Keratinocyte (primary cell): ENCODE results near the gene SCAMP4. TPM values are rescaled to one million over a fixed set of nuclear protein-coding genes. Genes with fewer than 3 reads are reported as not detected.

Experiments
- DNase-seq: peaks from one replicate; pipeline ENCODE4 v3.0.0-alpha.2; 2011; ENCODE audit warnings: low read depth, missing footprints, low spot score
- FAIRE-seq: peaks from 2 replicates; lab custom pipeline; 2011; peaks lifted over from hg19 to GRCh38; lab: Jason Lieb, UNC
- H2AFZ ChIP-seq: 2 replicates; pipeline ENCODE4 v1.6.0; 2012; ENCODE audit warnings: low read length, control low read depth, inconsistent platforms; ENCODE audit not compliant: control insufficient read depth
- H3K27ac ChIP-seq: 2 replicates; pipeline ENCODE4 v1.5.1; 2011; ENCODE audit warnings: low read length; ENCODE audit not compliant: control insufficient read depth, insufficient read depth
- H3K27me3 ChIP-seq: 3 replicates; pipeline ENCODE4 v1.6.0; 2011; ENCODE audit warnings: low read length; ENCODE audit not compliant: control insufficient read depth, insufficient read depth; ENCODE audit errors: extremely low read depth
- H3K36me3 ChIP-seq, 2 experiments: 2 replicates in 1 of 2; 3 replicates in 1 of 2; pipeline ENCODE4 v1.5.1; 2011; ENCODE audit warnings: low read length in 2 of 2, mild to moderate bottlenecking in 1 of 2; ENCODE audit not compliant: control insufficient read depth in 2 of 2, insufficient read depth in 2 of 2; ENCODE audit errors: extremely low read depth in 1 of 2
- H3K4me1 ChIP-seq: 3 replicates; pipeline ENCODE4 v1.5.1; 2011; ENCODE audit warnings: low read length; ENCODE audit not compliant: control insufficient read depth, insufficient read depth; ENCODE audit errors: extremely low read depth
- H3K4me2 ChIP-seq: 3 replicates; pipeline ENCODE4 v1.6.0; 2011; ENCODE audit warnings: low read depth, low read length; ENCODE audit not compliant: control insufficient read depth, insufficient read depth; ENCODE audit errors: extremely low read depth
- H3K4me3 ChIP-seq, 3 experiments: fragments of 200-600 bp in 1 of 3; sonication (generic) in 1 of 3; 2 replicates in 2 of 3; 3 replicates in 1 of 3; pipeline ENCODE4 v1.5.1; 2011 to 2016; ENCODE audit warnings: low read length in 3 of 3, mild to moderate bottlenecking in 3 of 3, control low read depth in 2 of 3, inconsistent platforms in 1 of 3, low read depth in 1 of 3, mixed read lengths in 1 of 3, mixed run types in 1 of 3, moderate library complexity in 1 of 3; ENCODE audit not compliant: control insufficient read depth in 2 of 3, insufficient read depth in 2 of 3; ENCODE audit errors: extremely low read depth in 1 of 3
- H3K79me2 ChIP-seq: 2 replicates; pipeline ENCODE4 v1.6.0; 2012; ENCODE audit warnings: low read length; ENCODE audit not compliant: control insufficient read depth, insufficient read depth
- H3K9ac ChIP-seq: 3 replicates; pipeline ENCODE4 v1.6.0; 2011; ENCODE audit warnings: low read length; ENCODE audit not compliant: control insufficient read depth, insufficient read depth; ENCODE audit errors: extremely low read depth
- H3K9me1 ChIP-seq: 3 replicates; pipeline ENCODE4 v1.6.0; 2011; ENCODE audit warnings: low read length; ENCODE audit not compliant: control insufficient read depth, insufficient read depth; ENCODE audit errors: extremely low read depth
- H3K9me3 ChIP-seq: 2 replicates; pipeline ENCODE4 v1.5.1; 2012; ENCODE audit warnings: low read depth, low read length; ENCODE audit not compliant: control insufficient read depth
- H4K20me1 ChIP-seq: 3 replicates; pipeline ENCODE4 v1.6.0; 2011; ENCODE audit warnings: low read length; ENCODE audit not compliant: control insufficient read depth, insufficient read depth; ENCODE audit errors: extremely low read depth
- CTCF ChIP-seq, 3 experiments: IDR thresholded peaks in 1 of 3; conservative IDR thresholded peaks in 1 of 3; optimal IDR thresholded peaks in 1 of 3; 2 replicates in 2 of 3; 3 replicates in 1 of 3; pipeline versions ENCODE3 to v1.5.1; 2011; ENCODE audit warnings: low read length in 3 of 3, mild to moderate bottlenecking in 3 of 3, moderate library complexity in 2 of 3, control low read depth in 1 of 3, inconsistent platforms in 1 of 3; ENCODE audit not compliant: insufficient read depth in 2 of 3; ENCODE audit errors: extremely low read depth in 1 of 3
- EZH2 ChIP-seq: IDR thresholded peaks from one replicate; pipeline ENCODE4 v1.6.1; 2012; ENCODE audit warnings: inconsistent platforms, mild to moderate bottlenecking, low read length, moderate library complexity
- dilution Hi-C: fragments of 300-500 bp; cut with MboI; formaldehyde crosslinking; loops from one replicate; pipeline ENCODE4 v1.7.0; 2020; ENCODE audit warnings: low sequenced_read_pairs; ENCODE audit not compliant: extremely low pct_ligation_motif_present
- polyA plus RNA-seq, 5 experiments: library from polyadenylated mRNA; depleted of rRNA in 3 of 5; stranded (reverse) in 3 of 5; stranded (forward) in 1 of 5; unstranded in 1 of 5; fragments of >200 nt; gene quantifications; 1 replicate in 1 of 5; 2 replicates in 3 of 5; 3 replicates in 1 of 5; pipeline versions ENCODE4 v1.2.1 to v1.2.3, GENCODE V29; 2011 to 2012; ENCODE audit warnings: missing spikeins in 2 of 5, low read depth in 1 of 5, low replicate concordance in 1 of 5

The SCAMP4 gene
- polyA plus RNA-seq, 1 donor (not counting 4 experiments of a cell fraction or from before 2014, with no cell fraction given) = 4.8 TPM

GRCh38 chr19:1970806-1971502 lies 65.8 kb downstream of the SCAMP4 start:
- H3K9me3 ChIP-seq = no peaks in the 10 kb centered on the region
- peaks cover 59% of the 10 kb centered on the region for H3K79me2 ChIP-seq
- H4K20me1 ChIP-seq = peaks cover 10% of the 10 kb centered on the region
- no peaks in the 10 kb centered on the region for H3K4me1 ChIP-seq
- H3K36me3 ChIP-seq = peaks cover 1 to 16% of the 10 kb centered on the region in 2 experiments
- DNase-seq = no peak
- dilution Hi-C loops = no loop called here
- TF ChIP-seq EZH2 = no peak
- no peak overlapping the region for H3K9ac ChIP-seq
- H3K27ac ChIP-seq = no peak overlapping the region
- no peak overlapping the region for H3K4me2 ChIP-seq
- H3K4me3 ChIP-seq = no peak overlapping the region
- no peak overlapping the region for H2AFZ ChIP-seq
- FAIRE-seq = no peak
- no peaks in the 10 kb centered on the region for H3K27me3 ChIP-seq
- H3K9me1 ChIP-seq = no peaks in the 10 kb centered on the region

- H2AFZ ChIP-seq = no peak overlapping the region
- dilution Hi-C loops = no loop called here
- H3K9ac ChIP-seq = no peak overlapping the region
- no peak for TF ChIP-seq EZH2
- no peak for TF ChIP-seq CTCF (optimal IDR thresholded peaks at IDR 0.05 in 1 of 3, IDR thresholded peaks at IDR 0.05 in 1 of 3, conservative IDR thresholded peaks at IDR 0.05 in 1 of 3; ENCODE audit: extremely low read depth in 1 of 3, insufficient read depth in 2 of 3, low read length in 3 of 3)
- no peak overlapping the region for H3K27ac ChIP-seq
- no peak overlapping the region for H3K4me3 ChIP-seq
- H3K79me2 ChIP-seq = peaks cover 53% of the 10 kb centered on the region
- DNase-seq (no peak), FAIRE-seq (no peak)
- H3K36me3 ChIP-seq = peaks cover 8 to 17% of the 10 kb centered on the region in 2 experiments
- H3K4me2 ChIP-seq = no peak overlapping the region
- H3K9me3 ChIP-seq = no peaks in the 10 kb centered on the region
- no peaks in the 10 kb centered on the region for H3K4me1 ChIP-seq
- H4K20me1 ChIP-seq = peaks cover 14% of the 10 kb centered on the region
- no peaks in the 10 kb centered on the region for H3K9me1 ChIP-seq
- H3K27me3 ChIP-seq = no peaks in the 10 kb centered on the region
These were observed 69.4 kb downstream of the SCAMP4 start for GRCh38 chr19:1974381-1975161.
